GM23338 (cell line): Measurements from ENCODE around the gene ELAVL4.
A peak's percentile ranks its signal among the peaks of the same experiment; 100 is the strongest.

Source experiments
- CREB1 ChIP-seq: fragments of 250-450 bp; sonication (Bioruptor Pico); IDR thresholded peaks from 2 replicates; pipeline ENCODE4 v1.5.0; 2020; ENCODE audit warnings: low read depth, mild to moderate bottlenecking, moderate library complexity
- EZH2 ChIP-seq: fragments of 200-600 bp; sonication (generic); IDR thresholded peaks from one replicate; pipeline ENCODE4 v1.8.0; 2017; ENCODE audit warnings: antibody characterized with exemption, mild to moderate bottlenecking, low read depth; ENCODE audit not compliant: unreplicated experiment
- EZH2phosphoT487 ChIP-seq: fragments of 200-600 bp; sonication (generic); IDR thresholded peaks from one replicate; pipeline ENCODE4 v1.8.1; 2018; ENCODE audit warnings: antibody characterized with exemption; ENCODE audit not compliant: unreplicated experiment
- NANOG ChIP-seq: IDR thresholded peaks from 2 replicates; pipeline ENCODE4 v1.6.1; 2016; ENCODE audit warnings: antibody characterized with exemption, borderline replicate concordance
- POLR2AphosphoS5 ChIP-seq: IDR thresholded peaks from 2 replicates; pipeline ENCODE4 v1.6.1; 2016; ENCODE audit warnings: antibody characterized with exemption, low read depth
- STAT1 ChIP-seq: IDR thresholded peaks from one replicate; pipeline ENCODE4 v1.6.1; 2016; ENCODE audit warnings: antibody characterized with exemption; ENCODE audit not compliant: unreplicated experiment
- ZNF114 ChIP-seq: fragments of 250-450 bp; sonication (Bioruptor Pico); IDR thresholded peaks from 2 replicates; pipeline ENCODE4 v1.5.0; 2020; ENCODE audit warnings: mild to moderate bottlenecking, moderate library complexity
- TF ChIP-seq, protein P1 (sequence below), 2 experiments: fragments of 200-600 bp in 1 of 2; sonication (generic) in 1 of 2; conservative IDR thresholded peaks; 2 replicates each; pipeline versions ENCODE4 v1.5.1 to v1.6.1; 2016 to 2017; ENCODE audit warnings: antibody characterized with exemption in 2 of 2, low read depth in 2 of 2, mild to moderate bottlenecking in 2 of 2, moderate library complexity in 1 of 2
- TF ChIP-seq, protein P2 (sequence below): IDR thresholded peaks from one replicate; pipeline ENCODE4 v1.6.1; 2018; ENCODE audit warnings: antibody characterized with exemption; ENCODE audit not compliant: unreplicated experiment

DNA sequence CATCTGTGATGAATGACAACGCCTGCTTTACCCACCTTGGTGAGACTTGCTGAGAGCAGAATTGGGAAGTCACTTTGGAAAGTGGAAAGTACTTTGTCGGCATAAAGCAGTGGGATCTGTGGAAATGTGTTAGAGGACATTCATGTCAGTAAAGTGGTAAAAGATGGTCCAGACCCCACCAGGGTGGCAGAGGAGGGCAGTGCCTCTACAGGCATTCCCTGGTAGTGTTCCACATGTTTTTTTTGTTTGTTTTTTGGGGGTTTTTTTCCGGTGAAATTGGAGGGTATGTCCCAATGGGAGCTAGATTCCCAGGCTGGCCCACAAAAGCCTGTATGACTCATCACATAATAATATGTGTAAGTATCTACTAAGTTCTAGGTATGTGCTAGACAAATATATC lies 80.6 kb downstream of the ELAVL4 start:
- TF ChIP-seq, protein P1, sequence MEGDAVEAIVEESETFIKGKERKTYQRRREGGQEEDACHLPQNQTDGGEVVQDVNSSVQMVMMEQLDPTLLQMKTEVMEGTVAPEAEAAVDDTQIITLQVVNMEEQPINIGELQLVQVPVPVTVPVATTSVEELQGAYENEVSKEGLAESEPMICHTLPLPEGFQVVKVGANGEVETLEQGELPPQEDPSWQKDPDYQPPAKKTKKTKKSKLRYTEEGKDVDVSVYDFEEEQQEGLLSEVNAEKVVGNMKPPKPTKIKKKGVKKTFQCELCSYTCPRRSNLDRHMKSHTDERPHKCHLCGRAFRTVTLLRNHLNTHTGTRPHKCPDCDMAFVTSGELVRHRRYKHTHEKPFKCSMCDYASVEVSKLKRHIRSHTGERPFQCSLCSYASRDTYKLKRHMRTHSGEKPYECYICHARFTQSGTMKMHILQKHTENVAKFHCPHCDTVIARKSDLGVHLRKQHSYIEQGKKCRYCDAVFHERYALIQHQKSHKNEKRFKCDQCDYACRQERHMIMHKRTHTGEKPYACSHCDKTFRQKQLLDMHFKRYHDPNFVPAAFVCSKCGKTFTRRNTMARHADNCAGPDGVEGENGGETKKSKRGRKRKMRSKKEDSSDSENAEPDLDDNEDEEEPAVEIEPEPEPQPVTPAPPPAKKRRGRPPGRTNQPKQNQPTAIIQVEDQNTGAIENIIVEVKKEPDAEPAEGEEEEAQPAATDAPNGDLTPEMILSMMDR (conservative IDR thresholded peaks at IDR 0.05; ENCODE audit: low read depth in 2 of 2) = peak in 1 of 2 experiments; percentile 23; a peak in 2 of 4 replicates
- no peak for TF ChIP-seq ZNF114
- TF ChIP-seq POLR2AphosphoS5 = no peak
- TF ChIP-seq EZH2 = no peak
- no peak for TF ChIP-seq CREB1 (CRISPR knock-in tag)
- no peak for TF ChIP-seq EZH2phosphoT487
- TF ChIP-seq NANOG = no peak
- TF ChIP-seq STAT1 = no peak
- TF ChIP-seq, protein P2, sequence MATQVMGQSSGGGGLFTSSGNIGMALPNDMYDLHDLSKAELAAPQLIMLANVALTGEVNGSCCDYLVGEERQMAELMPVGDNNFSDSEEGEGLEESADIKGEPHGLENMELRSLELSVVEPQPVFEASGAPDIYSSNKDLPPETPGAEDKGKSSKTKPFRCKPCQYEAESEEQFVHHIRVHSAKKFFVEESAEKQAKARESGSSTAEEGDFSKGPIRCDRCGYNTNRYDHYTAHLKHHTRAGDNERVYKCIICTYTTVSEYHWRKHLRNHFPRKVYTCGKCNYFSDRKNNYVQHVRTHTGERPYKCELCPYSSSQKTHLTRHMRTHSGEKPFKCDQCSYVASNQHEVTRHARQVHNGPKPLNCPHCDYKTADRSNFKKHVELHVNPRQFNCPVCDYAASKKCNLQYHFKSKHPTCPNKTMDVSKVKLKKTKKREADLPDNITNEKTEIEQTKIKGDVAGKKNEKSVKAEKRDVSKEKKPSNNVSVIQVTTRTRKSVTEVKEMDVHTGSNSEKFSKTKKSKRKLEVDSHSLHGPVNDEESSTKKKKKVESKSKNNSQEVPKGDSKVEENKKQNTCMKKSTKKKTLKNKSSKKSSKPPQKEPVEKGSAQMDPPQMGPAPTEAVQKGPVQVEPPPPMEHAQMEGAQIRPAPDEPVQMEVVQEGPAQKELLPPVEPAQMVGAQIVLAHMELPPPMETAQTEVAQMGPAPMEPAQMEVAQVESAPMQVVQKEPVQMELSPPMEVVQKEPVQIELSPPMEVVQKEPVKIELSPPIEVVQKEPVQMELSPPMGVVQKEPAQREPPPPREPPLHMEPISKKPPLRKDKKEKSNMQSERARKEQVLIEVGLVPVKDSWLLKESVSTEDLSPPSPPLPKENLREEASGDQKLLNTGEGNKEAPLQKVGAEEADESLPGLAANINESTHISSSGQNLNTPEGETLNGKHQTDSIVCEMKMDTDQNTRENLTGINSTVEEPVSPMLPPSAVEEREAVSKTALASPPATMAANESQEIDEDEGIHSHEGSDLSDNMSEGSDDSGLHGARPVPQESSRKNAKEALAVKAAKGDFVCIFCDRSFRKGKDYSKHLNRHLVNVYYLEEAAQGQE = no peak
